Left forelimb (tissue), 1 donor: Measurements from ENCODE around the gene GOLGA6A.
"Not testable (repeated sequence)": the region's sequence is repeated elsewhere in the genome, so short reads cannot be mapped to it uniquely, and the experiment has no call there.

Source experiments
- DNase-seq: peaks from one replicate; pipeline ENCODE4 v3.0.0-alpha.2; 2018; ENCODE audit warnings: low spot score

The GOLGA6A gene

GRCh38 chr15:74053517-74053916 lies 28.8 kb downstream of the GOLGA6A start:
- DNase-seq = no peak

- DNase-seq = not testable (repeated sequence)
These were observed 29.8 kb downstream of the GOLGA6A start for GRCh38 chr15:74052271-74053260.

DNA sequence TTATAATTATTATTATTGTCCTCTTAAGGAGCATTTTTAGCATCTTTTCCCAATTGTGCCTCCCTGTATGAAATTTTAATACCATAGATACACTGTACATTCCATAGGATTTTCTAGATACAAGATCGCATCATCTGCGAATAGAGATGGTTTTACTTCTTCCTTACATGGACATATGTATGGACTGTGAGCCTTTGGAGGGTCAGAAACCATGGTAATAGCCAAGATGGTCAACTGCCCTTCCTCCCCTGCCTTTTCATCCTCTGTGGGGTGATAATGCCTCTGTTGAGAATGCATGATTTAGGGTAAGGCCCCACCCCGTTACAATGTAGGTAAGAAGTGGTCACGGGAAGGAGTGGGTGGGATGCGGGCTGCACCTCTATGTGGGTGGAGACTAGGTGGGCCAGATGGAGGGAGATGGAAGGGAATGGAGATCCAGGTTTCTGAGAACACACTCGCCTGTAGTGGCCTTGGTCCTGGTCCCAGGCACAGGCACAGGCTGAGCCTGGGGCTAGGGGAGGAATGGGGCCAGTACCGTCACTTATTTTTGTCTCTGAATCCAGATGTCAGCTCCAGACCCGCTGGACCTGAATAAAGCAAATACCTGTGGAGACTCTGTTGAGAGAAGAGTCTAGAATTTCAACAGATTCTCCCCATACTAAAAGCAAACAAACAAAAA lies 31.7 kb downstream of the GOLGA6A start:
- no peak for DNase-seq

DNA sequence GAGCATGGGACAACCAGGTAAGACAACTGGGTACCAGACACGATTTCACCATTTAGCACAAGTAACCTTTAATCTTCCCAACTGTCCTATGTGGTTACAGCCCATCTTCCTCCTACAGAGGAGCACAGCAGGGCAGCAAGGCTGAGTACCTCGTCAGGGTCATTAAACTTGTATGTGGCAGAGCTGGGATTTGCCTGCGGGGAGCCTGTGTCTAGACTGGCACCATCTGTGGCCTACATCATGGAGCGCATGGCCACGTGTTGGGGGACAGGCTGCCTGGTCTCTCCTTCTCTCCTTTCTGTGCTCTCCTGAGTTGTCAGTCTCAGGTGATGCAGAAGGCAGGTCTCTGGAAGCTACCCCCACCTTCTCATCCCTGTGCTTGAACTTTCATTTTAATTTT lies 32.2 kb downstream of the GOLGA6A start:
- DNase-seq = no peak

DNA sequence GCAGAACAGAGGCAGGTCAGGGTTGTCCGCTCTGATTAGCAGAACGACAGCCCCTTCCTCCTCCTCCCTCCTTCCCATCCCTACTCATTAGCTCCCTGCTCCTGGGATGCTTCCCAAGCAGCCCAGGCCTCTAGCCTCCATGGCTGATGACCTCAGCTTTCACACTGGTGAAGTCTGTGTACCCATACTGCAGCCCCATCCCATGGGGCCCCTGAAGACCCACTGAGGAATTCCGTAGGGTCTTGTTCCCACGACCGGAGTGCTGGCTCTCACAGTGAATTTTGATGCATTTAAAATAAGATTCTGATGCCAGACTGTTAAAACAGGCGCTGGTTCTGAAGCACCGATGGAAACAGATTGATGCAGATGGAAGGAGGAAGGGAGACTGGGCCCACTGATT lies 36.1 kb downstream of the GOLGA6A start:
- DNase-seq = no peak

DNA sequence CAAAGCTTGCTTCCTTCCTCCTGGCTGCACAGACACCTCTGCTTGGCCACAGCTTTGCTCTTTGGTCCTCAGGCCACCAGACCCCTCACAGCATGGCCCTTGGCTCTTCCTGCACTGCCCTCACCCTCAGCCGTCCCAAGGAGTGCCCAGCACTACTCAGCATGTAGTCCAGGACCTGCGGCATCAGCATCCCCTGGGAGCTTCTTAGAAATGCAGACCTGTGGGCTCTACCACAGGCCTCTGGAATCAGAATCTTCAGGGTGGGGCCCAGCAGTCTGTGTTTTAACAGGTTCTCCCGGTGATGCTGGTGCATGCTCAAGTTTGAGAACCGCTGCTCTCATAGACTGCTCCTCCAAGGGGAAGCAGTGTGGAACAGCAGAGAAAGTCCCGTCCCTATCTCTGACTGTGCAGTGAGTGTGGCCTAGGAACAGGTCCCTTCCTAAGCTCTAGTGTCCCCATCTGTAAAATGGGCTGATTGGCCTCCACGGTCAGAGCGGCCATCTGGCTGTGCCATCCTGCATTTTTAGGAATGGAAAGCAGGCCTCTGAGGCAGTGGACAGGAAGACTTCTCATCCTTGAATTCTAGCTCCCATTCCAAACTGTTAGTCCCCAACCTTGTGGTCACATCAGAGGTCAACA lies 36.6 kb downstream of the GOLGA6A start:
- DNase-seq = no peak

DNA sequence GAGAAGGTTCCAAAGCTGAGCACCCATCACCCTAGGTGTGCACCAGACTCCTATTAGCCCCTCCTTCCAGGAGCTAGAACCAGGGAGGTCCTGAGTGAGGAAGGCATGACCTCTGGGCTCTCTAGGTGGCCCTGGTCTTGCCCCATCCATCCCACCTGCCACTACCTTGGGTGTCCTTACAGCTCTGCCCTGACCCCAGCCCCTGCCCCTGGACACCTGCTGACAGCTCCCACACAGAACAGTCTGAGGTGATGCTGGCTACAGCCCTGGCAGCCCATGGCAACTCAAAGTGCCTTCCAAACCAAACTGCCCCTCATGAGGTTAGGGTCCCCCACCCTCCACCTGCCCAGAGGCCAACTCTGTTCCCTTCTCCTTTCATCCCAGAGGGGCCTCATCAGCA lies 37.2 kb downstream of the GOLGA6A start:
- no peak for DNase-seq

DNA sequence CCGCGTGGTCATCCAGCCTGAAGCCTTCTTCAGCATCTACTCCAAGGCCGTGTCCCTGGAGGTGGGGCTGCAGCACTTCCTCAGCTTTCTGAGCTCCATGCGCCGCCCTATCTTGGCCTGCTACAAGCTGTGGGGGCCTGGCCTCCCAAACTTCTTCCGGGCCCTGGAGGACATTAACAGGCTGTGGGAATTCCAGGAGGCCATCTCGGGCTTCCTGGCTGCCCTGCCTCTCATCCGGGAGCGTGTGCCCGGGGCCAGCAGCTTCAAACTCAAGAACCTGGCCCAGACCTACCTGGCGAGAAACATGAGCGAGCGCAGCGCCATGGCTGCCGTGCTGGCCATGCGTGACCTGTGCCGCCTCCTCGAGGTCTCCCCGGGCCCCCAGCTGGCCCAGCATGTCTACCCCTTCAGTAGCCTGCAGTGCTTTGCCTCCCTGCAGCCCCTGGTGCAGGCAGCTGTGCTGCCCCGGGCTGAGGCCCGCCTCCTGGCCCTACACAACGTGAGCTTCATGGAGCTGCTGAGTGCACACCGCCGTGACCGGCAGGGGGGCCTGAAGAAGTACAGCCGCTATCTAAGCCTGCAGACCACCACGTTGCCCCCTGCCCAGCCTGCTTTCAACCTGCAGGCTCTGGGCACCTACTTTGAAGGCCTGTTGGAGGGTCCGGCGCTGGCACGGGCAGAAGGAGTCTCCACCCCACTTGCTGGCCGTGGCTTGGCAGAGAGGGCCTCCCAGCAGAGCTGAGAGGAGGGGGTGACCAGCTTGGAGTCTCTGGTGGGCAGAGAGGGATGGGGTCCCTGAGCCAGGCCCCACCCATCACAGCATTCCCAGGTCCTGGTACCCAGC lies 37.9 kb downstream of the GOLGA6A start:
- no peak for DNase-seq

DNA sequence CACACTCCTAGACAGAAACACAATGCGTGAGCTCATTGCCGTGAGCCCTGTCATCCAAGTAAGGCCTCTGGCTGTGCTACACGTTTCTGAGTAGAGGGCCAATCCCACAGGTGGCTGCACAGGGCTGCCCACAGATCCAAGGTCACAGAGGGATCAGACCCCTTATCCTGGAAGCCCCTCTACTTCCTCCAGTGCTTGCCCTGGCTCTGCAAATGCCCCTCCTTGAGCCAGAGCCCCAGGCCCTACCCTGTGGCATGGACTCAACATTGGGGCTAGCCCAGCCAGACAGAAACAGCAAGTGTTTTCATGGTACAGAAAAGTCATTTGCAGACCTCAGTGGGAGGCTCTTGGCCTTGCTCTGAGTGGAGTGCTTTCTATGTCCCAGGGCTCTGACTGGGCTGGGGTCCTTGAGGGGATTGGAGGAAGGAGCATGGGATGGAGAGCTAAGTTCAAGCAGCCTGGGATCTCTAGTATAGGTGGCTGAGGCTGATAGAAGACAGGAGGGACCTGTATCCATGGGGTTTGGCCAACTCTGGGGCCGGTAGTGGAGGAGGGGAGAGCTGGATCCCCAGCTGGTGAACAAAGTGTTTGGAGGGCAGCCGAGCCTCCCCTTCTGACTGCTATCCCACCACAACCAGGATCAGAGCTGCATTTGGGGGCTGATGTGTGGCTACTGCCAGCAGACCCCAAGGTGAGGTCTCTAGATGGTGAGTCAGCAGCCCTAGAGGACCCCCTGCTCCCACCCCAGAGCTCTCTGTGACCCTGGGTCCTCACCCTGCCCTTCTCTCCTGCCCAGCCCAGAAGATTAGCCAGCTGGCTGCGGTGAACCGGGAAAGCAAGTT lies 38.7 kb downstream of the GOLGA6A start:
- no peak for DNase-seq

- DNase-seq = no peak
These were observed 39.5 kb downstream of the GOLGA6A start for GRCh38 chr15:74042603-74043424.

- no peak for DNase-seq
These were observed 40.4 kb downstream of the GOLGA6A start for GRCh38 chr15:74041777-74042435.

GRCh38 chr15:74041311-74041756 lies 41.0 kb downstream of the GOLGA6A start:
- no peak for DNase-seq

DNA sequence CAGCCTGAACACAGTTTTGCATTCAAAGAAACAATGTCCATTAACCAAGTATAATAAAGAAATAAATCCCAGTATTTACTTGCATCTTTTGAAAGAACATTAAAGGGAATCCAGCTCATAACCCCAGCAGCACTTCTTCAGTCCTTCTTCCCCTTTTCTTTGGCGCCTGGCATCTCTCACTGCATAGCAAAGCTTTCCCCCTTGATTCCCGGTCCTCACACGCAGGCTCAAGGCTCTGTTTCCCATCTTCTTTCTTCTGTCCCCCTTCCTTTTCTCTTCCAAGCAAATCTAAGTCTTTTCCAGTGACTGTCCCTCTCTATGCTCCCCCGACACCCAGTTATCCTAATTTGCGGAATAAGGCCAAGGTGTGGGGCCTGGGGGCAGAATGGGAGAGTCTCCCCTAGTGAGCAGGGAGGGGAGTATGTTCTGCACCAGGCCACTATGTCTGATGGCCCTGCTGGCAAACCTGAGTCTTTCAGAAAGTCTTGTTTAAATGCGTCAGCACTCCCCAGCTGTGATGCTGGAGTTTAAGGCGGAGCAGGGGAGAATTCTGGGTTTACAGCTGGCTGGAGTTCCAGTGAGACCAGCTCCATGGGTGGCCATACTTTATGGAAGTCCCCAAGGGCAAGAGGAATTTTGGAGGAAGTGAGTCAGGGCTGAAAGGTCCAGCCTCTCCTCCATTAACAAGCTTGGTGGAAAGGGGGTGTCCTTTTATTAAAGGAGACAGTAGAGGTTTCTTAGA lies 42.1 kb downstream of the GOLGA6A start:
- DNase-seq = no peak

DNA sequence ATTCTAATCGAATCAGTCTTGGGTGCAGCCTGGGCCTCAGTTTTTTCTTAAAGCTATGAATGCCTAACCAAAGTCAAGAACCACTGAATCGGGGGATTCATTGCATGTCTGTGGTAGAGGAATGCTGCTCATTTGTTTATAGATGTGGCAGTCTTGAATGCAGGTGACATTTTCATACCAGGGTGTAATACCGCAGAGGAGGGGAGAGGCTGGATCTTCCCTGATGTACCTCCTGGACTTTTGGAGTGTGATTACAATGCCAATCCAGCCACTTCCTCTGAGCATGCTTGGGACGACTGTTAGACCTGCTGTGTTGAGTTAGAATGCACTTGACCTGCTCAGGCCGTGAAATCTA lies 42.7 kb downstream of the GOLGA6A start:
- DNase-seq = no peak

GRCh38 chr15:74038707-74039655 lies 43.4 kb downstream of the GOLGA6A start:
- no peak for DNase-seq

- DNase-seq = peak; percentile 56
These were observed 44.9 kb downstream of the GOLGA6A start for GRCh38 chr15:74037171-74038117.
